GM21528 (cell line): ENCODE measurements around the gene FOXS1.

Source experiments
- ATAC-seq: cut with Tn5 transposase; IDR thresholded peaks from one replicate; pipeline ENCODE4 v1.9.1; 2021; ENCODE audit warnings: mild to moderate bottlenecking, moderate library complexity; ENCODE audit not compliant: unreplicated experiment, low FRiP score

The FOXS1 gene

DNA sequence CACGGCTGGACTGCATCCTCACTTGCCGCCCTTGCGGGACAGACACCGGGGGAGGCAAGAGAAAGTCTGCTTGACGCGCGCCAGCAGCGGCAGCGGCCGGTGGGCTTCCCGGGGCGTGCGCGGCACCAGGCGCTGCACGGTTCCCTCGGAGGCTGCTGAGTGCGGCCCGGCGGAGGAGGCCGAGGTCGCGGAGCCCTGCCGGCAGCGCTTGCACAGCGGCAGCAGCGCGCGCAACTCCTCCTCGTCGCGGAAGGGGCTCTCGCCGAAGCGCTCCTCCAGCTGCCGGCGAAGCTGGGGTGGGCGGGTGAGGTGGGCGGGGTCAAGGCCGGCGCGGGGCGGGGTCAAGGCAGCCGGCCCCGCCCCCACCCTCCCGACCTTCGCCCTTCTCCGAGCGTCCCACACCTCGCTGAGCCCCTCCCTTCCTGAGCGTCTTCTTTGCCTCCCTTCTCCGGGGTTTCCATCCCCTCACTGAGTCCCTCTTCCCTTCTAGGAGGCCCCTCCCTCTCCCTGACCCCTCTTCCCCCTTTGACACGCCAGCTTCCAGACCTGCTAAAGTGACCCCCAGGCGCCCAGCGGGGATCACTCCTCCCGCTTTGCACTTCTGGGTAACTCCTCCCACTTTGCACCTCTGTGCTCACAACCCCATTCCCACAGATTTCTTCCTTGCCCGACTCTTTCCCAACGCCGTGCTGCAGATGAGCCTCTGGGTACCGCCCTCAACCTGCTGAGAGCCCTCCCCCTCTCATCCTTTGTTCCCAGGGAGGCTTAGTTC, 16.2 kb upstream of the FOXS1 start:
- ATAC-seq: no peak

- ATAC-seq: no peak
Observed at GRCh38 chr20:31861135-31861384, 15.7 kb upstream of the FOXS1 start.

DNA sequence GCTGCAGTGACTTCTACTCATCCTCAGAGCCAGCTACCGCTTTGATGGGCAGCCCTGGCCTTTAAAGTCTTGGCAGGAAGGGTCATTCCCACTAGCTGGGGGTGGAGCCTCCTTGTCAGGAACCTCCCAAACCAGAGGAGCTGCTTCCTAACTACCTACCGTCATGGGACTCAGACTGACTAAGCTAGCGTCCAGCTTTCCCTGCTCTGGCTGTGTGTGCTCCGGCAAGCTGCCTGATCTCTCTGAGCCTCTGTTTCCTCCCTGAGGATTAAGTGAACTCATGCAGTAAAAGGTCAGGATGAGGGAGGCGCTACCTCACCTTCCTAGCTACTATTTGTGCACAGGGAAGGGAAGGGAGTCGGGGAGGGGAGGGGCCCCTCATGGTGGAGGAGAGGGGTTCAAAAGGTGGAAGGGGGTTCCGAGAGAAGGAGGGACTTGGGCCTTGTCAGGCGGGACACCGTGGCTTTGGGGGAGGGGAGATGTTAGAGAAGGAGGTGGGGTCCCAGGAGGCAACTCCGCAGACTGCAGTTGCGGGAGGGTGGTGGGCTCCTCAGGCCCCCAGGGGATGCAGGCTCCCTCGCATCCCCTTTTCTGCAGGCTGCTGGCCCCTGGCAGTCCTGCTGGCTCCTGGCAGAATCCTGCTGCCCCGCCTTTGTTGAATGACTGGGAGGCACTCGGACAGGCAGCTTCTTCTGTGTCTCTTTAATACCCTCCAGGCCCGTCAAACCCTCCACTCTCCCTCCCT, 15.2 kb upstream of the FOXS1 start:
- no peak for ATAC-seq

- ATAC-seq: no peak
Observed at GRCh38 chr20:31859998-31860380, 14.6 kb upstream of the FOXS1 start.

- no peak for ATAC-seq
Observed at GRCh38 chr20:31859266-31859997, 14.0 kb upstream of the FOXS1 start.

- ATAC-seq: no peak
Observed at GRCh38 chr20:31858760-31859083, 13.3 kb upstream of the FOXS1 start.

- ATAC-seq: no peak
Observed at GRCh38 chr20:31857861-31858759, 12.7 kb upstream of the FOXS1 start.

DNA sequence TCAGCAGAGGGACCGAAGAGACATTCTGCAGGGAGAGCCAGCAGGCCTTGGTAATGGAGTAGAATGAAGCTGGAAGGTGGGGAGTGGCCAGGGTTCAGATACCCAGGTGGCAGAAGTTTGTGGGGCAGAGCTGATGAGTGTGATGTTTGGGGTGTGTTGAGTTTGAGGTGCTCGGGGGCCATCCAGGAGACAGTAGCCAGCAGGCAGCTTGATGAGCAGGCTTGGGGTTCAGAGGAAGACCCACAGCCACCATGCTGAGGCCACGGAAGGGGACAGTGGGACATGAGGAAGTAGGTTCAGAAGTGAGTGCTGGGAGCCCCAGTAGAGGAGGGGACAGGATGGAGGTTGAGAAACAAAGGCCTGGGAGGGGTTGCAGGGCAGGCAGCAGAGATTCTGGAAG, 11.1 kb upstream of the FOXS1 start:
- no peak for ATAC-seq

DNA sequence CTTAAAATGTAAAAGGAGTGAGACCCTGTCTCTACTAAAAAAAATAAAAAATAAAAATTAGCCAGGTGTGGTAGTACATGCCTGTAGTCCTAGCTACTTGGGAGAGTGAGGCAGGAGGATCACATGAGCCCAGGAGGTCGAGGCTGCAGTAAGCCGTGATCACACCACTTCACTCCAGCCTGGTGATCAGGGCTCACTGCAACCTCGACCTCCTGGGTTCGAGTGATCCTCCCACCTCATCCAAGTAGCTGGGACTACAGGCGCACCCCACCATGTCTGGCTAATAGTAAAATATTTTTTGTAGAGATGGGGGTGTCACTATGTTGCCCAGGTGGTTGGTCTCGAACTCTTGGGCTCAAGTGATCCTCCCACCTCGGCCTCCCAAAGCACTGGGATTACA, 8.1 kb upstream of the FOXS1 start:
- ATAC-seq: no peak

- no peak for ATAC-seq
Observed at GRCh38 chr20:31851240-31851955, 6.0 kb upstream of the FOXS1 start.

- no peak for ATAC-seq
Observed at GRCh38 chr20:31849306-31849930, 4.0 kb upstream of the FOXS1 start.

GRCh38 chr20:31848088-31848999, 2.9 kb upstream of the FOXS1 start:
- ATAC-seq: no peak

GRCh38 chr20:31846793-31847138, 1.4 kb upstream of the FOXS1 start:
- no peak for ATAC-seq

GRCh38 chr20:31844737-31845299, 586 bp downstream of the FOXS1 start:
- no peak for ATAC-seq

DNA sequence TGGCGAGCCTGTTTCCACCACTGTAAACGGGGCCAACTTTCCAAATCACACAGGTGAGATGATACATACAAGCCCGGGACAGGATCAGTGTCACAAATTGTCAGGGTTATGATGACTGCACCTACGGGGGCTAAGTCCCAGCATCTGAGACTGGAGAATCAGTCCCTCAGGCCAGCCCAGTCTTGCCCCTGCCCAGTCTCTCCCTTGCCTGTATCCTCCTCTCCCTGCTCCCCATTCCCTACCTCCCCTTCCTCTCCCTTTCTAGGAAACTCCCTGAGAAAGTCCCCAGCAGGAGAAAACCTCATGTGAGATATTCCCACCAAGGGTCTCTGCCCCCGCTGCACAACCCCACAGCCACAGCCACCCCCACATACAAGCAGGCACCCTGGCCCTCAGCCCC, 1.5 kb downstream of the FOXS1 start:
- no peak for ATAC-seq

DNA sequence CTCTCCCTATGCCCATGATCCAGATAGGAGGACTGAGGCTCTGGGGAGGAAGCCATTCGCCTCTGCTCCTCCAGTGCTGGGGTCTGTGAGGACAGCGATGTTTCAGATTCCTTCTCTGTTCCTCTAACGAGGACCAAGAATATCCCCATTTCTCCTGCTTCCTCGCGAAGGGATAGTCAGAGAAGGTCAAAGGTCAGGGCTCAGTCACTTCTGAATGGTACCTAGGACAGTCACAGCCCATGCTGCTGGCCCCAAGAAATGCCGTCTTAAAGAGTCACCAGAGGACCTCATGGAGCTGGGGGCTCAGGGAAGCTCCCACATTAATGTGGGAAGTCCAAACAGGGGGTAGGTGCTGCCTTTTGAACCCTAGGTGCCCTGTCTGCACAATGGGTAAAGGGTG, 2.1 kb downstream of the FOXS1 start:
- no peak for ATAC-seq

GRCh38 chr20:31842471-31843157, 2.8 kb downstream of the FOXS1 start:
- ATAC-seq: no peak

GRCh38 chr20:31841928-31842327, 3.5 kb downstream of the FOXS1 start:
- ATAC-seq: no peak
